GM19455 (cell line): ENCODE results near the gene KRT73.

Experiments
- ATAC-seq: cut with Tn5 transposase; IDR thresholded peaks from one replicate; pipeline ENCODE4 v1.9.1; 2021; ENCODE audit not compliant: unreplicated experiment

KRT73 gene

GRCh38 chr12:52646613-52647012 is 28.3 kb upstream of the KRT73 start:
- no peak for ATAC-seq

GRCh38 chr12:52645982-52646381 is 27.6 kb upstream of the KRT73 start:
- ATAC-seq = no peak

- ATAC-seq = no peak
Observed at GRCh38 chr12:52645120-52645761, 26.9 kb upstream of the KRT73 start.

GRCh38 chr12:52644078-52644415 is 25.7 kb upstream of the KRT73 start:
- no peak for ATAC-seq

- no peak for ATAC-seq
Observed at GRCh38 chr12:52643233-52644077, 25.1 kb upstream of the KRT73 start.

GRCh38 chr12:52641468-52641867 is 23.1 kb upstream of the KRT73 start:
- ATAC-seq = no peak

- ATAC-seq = no peak
Observed at GRCh38 chr12:52637299-52637698, 18.9 kb upstream of the KRT73 start.

- no peak for ATAC-seq
Observed at GRCh38 chr12:52636592-52637258, 18.4 kb upstream of the KRT73 start.

- ATAC-seq = no peak
Observed at GRCh38 chr12:52636189-52636588, 17.8 kb upstream of the KRT73 start.

- no peak for ATAC-seq
Observed at GRCh38 chr12:52634266-52635056, 16.1 kb upstream of the KRT73 start.

- ATAC-seq = no peak
Observed at GRCh38 chr12:52633383-52633782, 15.0 kb upstream of the KRT73 start.

GRCh38 chr12:52632656-52633055 is 14.3 kb upstream of the KRT73 start:
- no peak for ATAC-seq

GRCh38 chr12:52631676-52632459 is 13.5 kb upstream of the KRT73 start:
- no peak for ATAC-seq

- no peak for ATAC-seq
Observed at GRCh38 chr12:52631264-52631663, 12.9 kb upstream of the KRT73 start.

- ATAC-seq = no peak
Observed at GRCh38 chr12:52630599-52631200, 12.3 kb upstream of the KRT73 start.

GRCh38 chr12:52630008-52630500 is 11.7 kb upstream of the KRT73 start:
- ATAC-seq = no peak

- no peak for ATAC-seq
Observed at GRCh38 chr12:52629281-52630007, 11.1 kb upstream of the KRT73 start.

- no peak for ATAC-seq
Observed at GRCh38 chr12:52628841-52629240, 10.5 kb upstream of the KRT73 start.

- no peak for ATAC-seq
Observed at GRCh38 chr12:52628111-52628507, 9.8 kb upstream of the KRT73 start.
